Activated CD8-positive, alpha-beta memory T cell treated with anti-CD3 and anti-CD28 coated beads for 1 hour (primary cell): Measurements from ENCODE around the gene PTPRN2.
"Not testable (repeated sequence)": the region's sequence is repeated elsewhere in the genome, so short reads cannot be mapped to it uniquely, and the experiment has no call there.

Source experiments
- DNase-seq, 2 donors: peaks; one replicate each; pipeline ENCODE4 v3.0.0-alpha.2; 2020; ENCODE audit warnings: low read depth in 1 of 2; ENCODE audit errors: extremely low read depth in 1 of 2

The PTPRN2 gene

GRCh38 chr7:158315326-158315725 lies 272.3 kb downstream of the PTPRN2 start:
- no peak for DNase-seq

DNA sequence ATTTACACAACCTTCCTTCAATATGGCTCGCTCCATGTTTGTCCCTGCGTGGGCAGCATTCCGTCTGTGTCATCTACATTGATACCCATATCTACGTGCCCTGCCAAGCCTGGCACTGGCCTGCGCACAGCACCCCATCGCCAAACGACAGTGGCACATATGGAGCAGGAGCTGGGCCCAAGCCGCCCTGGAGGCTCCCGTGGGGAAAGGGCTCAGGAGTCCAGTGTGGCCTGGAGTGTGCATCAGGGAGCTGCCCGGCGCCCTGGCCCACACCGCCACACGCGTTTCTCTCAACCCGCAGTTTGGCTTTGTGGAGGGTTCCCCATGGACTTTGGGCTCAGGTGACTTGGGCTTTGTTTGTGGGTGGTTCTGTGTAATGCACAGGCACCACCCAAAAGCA lies 273.2 kb downstream of the PTPRN2 start:
- no peak for DNase-seq

DNA sequence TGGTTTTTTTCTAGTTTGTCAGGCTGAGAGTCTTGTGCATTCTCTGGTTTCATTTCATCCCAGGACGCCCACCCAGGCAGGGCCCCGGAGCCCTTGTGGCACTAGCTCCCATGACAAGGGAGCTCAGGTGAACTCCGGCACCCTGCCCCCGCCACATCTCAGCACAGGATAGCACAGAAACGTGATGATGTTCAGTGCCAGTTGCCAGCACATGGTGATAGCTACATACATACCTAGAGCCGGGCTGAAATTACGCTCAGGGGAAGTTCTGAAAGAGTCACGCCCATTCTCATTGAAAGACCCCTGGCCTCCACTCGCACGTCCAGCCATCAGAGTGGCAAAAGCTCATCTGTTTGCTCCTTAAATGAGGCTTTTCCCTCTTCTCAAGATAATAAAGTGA lies 273.7 kb downstream of the PTPRN2 start:
- no peak for DNase-seq

GRCh38 chr7:158312789-158313188 lies 274.8 kb downstream of the PTPRN2 start:
- no peak for DNase-seq

GRCh38 chr7:158311791-158312190 lies 275.8 kb downstream of the PTPRN2 start:
- DNase-seq: no peak

- no peak for DNase-seq
Observed at GRCh38 chr7:158310924-158311666, 276.5 kb downstream of the PTPRN2 start.

- no peak for DNase-seq
Observed at GRCh38 chr7:158309868-158310763, 277.5 kb downstream of the PTPRN2 start.

- DNase-seq: no peak
Observed at GRCh38 chr7:158308001-158308400, 279.6 kb downstream of the PTPRN2 start.

GRCh38 chr7:158304072-158304471 lies 283.6 kb downstream of the PTPRN2 start:
- not testable (repeated sequence) for DNase-seq

DNA sequence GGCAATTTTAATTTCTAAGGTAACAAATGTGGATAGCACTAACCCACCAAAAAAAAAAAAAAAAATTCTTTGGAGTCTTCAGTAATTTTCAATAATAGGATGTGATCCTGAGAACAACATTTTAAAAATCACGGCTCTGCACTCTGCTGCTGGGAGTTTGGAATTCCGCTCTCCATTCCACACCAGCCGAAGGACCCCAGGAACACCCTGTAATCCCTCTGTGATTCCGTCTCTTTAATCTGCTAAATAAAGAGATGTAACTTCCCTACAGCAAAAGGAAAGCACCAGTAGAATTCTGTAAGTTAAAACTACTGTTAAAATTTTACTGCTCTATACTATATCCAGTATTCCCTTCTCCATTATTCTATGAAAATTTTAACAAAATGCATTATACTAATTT lies 284.5 kb downstream of the PTPRN2 start:
- no peak for DNase-seq

- no peak for DNase-seq
Observed at GRCh38 chr7:158302274-158303070, 285.2 kb downstream of the PTPRN2 start.

DNA sequence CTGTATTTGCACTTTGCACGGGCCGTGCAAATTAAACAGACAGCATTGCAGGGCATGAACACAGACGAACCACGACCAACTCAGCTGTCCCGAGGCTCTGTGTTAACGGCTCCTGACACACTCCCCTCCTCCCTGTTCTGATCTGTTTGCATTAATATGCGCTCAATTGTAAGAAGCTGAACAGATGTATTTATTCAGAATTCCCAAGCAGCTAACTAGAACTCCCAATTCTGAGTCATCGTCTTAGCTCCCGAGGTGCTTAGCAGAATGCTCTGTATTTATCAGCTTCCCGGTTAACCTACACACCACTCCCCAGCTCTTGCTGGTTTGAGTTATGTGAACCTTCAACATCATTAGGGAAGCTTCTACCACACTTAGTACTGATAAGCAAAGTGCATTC lies 286.4 kb downstream of the PTPRN2 start:
- DNase-seq: no peak

GRCh38 chr7:158300427-158300826 lies 287.2 kb downstream of the PTPRN2 start:
- no peak for DNase-seq

DNA sequence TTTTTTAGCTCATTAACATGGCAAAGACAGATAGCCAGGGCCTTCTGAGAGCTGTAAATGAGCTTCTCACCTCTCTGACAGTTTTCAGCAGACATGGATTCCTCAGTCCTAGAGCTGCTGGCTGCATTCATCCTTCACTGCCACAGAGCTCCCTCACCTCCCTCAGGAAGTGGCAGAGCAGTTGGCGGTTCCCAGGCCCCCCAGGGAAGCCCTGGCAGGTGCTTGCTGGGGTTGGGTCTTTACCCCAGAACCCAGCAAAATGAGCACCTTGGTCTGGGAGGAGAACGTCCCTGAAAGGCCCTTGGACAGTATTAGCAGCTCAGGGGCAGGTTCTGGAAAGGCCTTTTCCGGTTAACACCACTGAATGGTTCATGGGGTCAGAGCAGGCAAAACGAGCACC lies 288.0 kb downstream of the PTPRN2 start:
- DNase-seq: no peak

GRCh38 chr7:158296798-158297104 lies 290.9 kb downstream of the PTPRN2 start:
- no peak for DNase-seq

DNA sequence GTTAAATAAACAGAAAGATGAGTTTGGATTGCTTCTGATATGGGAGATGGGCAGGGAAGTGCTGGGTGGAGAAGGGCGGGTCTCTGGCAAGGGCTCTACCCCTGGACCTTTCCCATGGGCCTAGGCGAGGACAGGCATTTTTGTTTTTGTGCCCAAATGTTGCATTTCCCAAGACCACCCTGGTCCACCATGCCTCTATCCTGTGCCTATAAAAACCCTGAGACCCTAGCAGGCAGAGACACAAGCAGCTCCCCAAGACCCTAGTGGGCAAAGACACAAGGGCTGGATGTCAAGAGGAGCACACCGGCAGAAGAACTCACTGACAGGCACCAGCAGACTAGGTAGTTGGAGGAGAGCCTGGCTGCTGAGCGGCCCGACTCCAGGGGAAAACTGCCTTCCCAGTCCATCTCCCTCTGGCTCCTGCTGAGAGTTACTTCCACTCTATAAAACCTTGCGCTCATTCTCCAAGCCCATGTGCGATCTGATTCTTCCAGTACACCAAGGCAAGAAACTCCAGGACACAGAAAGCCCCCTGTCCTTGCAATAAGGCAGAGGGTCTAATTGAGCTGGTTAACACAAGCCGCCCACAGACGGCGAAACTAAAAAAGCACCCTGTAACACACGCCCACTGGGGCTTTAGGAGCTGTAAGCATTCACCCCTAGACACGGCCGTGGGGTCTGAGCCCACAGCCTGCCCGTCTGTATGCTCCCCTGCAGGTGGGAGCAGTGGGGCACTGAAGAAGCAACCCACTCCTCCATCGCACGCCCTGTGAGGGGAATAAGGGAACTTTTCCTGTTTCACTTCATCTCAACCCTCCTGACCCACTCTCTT lies 291.4 kb downstream of the PTPRN2 start:
- no peak for DNase-seq

DNA sequence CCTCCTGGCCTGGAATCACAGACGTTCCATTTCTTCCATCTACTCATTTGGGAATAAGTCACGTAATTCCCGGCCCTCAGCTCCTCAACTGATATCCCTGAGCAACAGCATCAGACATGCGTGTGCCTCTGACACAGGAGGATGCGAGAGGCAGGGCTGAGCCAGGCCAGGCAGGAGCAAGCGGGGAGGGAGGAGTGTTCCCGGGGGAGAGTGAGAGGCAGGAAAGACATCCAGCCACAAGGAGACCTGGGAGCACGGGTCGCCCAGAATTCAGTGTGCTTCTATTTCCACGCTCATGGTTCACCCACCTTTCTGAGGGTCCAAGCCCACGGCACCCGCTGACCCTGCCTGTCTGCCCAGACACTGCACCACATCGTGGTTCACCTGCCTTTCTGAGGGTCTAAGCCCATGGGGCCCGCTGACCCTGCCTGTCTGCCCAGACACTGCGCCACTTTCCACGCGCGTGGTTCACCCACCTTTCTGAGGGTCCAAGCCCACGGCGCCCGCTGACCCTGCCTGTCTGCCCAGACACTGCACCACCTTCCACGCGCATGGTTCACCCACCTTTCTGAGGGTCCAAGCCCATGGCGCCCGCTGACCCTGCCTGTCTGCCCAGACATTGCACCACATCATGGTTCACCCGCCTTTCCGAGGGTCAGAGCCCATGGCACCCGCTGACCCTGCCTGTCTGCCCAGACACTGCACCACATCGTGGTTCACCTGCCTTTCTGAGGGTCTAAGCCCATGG lies 293.0 kb downstream of the PTPRN2 start:
- not testable (repeated sequence) for DNase-seq

- no peak for DNase-seq
Observed at GRCh38 chr7:158292948-158293347, 294.7 kb downstream of the PTPRN2 start.

DNA sequence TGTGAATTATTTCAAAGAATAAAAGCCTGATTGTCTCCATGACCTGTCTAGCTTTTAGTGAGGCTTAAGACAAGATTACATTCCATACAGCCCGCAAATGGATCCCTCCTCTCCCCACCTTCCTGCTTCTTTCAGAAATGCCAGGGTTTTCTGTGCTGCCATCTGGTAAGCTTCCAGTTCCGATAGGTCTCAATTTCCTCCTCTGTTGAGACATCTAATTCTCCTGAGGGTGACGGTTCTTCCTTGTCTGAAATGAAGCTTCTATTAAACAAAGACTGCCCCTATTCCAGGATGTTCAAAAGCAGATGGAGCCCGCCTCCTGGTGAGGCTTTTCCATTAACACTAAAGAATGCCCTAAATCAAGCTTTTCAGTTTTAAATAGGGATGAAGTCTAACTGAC lies 295.6 kb downstream of the PTPRN2 start:
- DNase-seq: no peak
